ENCODE measurements around the gene REELD1. TPM values are rescaled to one million over a fixed set of nuclear protein-coding genes. Genes with fewer than 3 reads are reported as not detected.

Gene REELD1
- not detected in 5 replicates for total RNA-seq (2022; extraction: Qiagen RNA extraction; ENCODE audit: low read depth)

GRCh38 chr4:146214238-146214637 lies at the start of gene REELD1:
REELD1 (plus strand) TSS chr4:146214538; CDS start chr4:146216953, 2,415 bp downstream.

DNA sequence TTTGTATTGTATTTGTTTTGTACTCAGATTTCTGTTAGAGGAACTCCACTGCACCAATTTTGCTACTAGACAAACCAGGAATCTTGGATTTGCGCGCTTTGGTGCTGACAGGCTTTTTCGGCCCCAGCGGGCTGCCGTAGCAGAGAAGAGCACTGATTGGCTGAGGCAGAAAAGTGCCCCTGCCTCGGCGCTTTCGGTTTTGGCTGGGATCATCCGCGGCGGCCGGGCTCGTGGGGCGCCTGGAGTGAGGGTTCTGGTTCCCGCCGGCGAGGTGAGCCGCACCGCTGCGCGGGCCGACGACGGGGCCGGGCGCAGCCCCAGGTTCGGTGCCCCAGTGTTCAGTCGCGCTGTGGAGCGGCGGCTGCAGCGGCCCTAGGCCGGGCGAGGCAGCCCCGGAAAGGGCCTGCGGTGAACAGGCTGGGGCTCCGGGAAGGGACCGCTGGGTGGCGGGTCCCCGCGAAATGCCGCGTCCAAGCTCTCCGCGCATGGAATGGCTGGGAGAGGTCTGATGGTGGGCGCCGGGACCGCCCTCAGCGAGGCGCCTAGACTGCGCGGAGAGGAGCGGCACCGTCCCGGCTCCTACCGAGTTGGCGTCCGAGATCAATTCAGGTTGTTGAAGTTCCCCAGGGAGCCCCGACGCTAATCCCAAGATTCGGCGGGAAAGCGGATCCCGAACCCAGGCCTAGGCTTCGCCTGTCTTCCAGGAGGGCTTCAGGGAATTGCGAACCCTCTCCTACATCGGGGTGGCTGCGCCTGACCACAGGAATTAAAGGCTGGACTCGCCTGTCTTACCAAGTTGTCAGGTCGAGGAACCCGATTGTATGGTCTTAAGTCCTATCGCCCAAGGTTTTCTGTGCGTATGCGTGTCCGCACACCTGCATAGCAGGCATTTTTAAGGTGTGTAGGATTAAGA lies 38.5 kb upstream of the REELD1 start, which contains the start of gene LSM6:
Gene LSM6 (plus strand): TSS at position 178 of the 913 bp plus-strand sequence. CDS start 7,204 bp downstream, outside the sequence.

Other genes starting within 250 kb of the REELD1 start
- gene LSM6, start 38.8 kb upstream of the REELD1 start, total RNA-seq (2022; extraction: Qiagen RNA extraction; ENCODE audit: low read depth): 34.2 to 62.1 TPM (median 35.5 TPM) in 5 replicates